Ureter (tissue), 1 donor: ENCODE measurements around the gene POM121C. TPM values are rescaled to one million over a fixed set of nuclear protein-coding genes. Genes with fewer than 3 reads are reported as not detected.
"Not testable (repeated sequence)": the region's sequence is repeated elsewhere in the genome, so short reads cannot be mapped to it uniquely, and the experiment has no call there.

Source experiments
- DNase-seq: peaks from one replicate; pipeline ENCODE4 v3.0.0-alpha.2; 2020; ENCODE audit warnings: low spot score
- total RNA-seq: library from RNA; stranded (reverse); gene quantifications from one replicate; pipeline ENCODE4 v1.2.4, GENCODE V29; 2023
- donor health status: DM: yes; HTN: yes; CAD: no.

Gene POM121C
- total RNA-seq, 1 donor from 2014 or later = 69.6 TPM

- DNase-seq = not testable (repeated sequence)
Observed at GRCh38 chr7:75423481-75423880, 62.6 kb downstream of the POM121C start.

GRCh38 chr7:75421798-75422710 is 64.0 kb downstream of the POM121C start:
- DNase-seq = not testable (repeated sequence)

GRCh38 chr7:75420152-75420551 is 65.9 kb downstream of the POM121C start:
- DNase-seq = not testable (repeated sequence)

- not testable (repeated sequence) for DNase-seq
Observed at GRCh38 chr7:75419693-75420092, 66.4 kb downstream of the POM121C start.

GRCh38 chr7:75419210-75419609 is 66.9 kb downstream of the POM121C start:
- not testable (repeated sequence) for DNase-seq

- peak; percentile 6 for DNase-seq
Observed at GRCh38 chr7:75418292-75418858, 67.7 kb downstream of the POM121C start.

- DNase-seq = not testable (repeated sequence)
Observed at GRCh38 chr7:75416787-75417186, 69.3 kb downstream of the POM121C start.

- peak; percentile 26 for DNase-seq
Observed at GRCh38 chr7:75415829-75416373, 70.2 kb downstream of the POM121C start.

GRCh38 chr7:75415428-75415817 is 70.7 kb downstream of the POM121C start:
- DNase-seq = not testable (repeated sequence)

- not testable (repeated sequence) for DNase-seq
Observed at GRCh38 chr7:75414708-75415427, 71.2 kb downstream of the POM121C start.

- not testable (repeated sequence) for DNase-seq
Observed at GRCh38 chr7:75414204-75414603, 71.9 kb downstream of the POM121C start.

- not testable (repeated sequence) for DNase-seq
Observed at GRCh38 chr7:75410823-75411173, 75.3 kb downstream of the POM121C start.

- DNase-seq = peak; percentile 40
Observed at GRCh38 chr7:75409880-75410822, 75.9 kb downstream of the POM121C start.

GRCh38 chr7:75404663-75405062 is 81.4 kb downstream of the POM121C start:
- not testable (repeated sequence) for DNase-seq

GRCh38 chr7:75403455-75404443 is 82.3 kb downstream of the POM121C start:
- DNase-seq = not testable (repeated sequence)

- not testable (repeated sequence) for DNase-seq
Observed at GRCh38 chr7:75400575-75400974, 85.5 kb downstream of the POM121C start.

GRCh38 chr7:75398771-75399700 is 87.1 kb downstream of the POM121C start:
- DNase-seq = peak; percentile 13

- not testable (repeated sequence) for DNase-seq
Observed at GRCh38 chr7:75397865-75398264, 88.2 kb downstream of the POM121C start.
